IPS DF 6.9 (cell line): ENCODE data around the gene CENPA.
"Not testable (repeated sequence)": the region's sequence is repeated elsewhere in the genome, so short reads cannot be mapped to it uniquely, and the experiment has no call there.

Experiments
- DNase-seq: peaks from one replicate; pipeline ENCODE4 v3.0.0-alpha.2; 2013; ENCODE audit warnings: low read depth, low spot score
- H3K27ac ChIP-seq: one replicate; pipeline ENCODE4 v1.5.1; 2013; ENCODE audit warnings: low read length, control low read depth
- H3K27me3 ChIP-seq: 2 replicates; pipeline ENCODE4 v1.6.1; 2013; ENCODE audit warnings: mild to moderate bottlenecking, low read length; ENCODE audit not compliant: control insufficient read depth, insufficient read depth
- H3K36me3 ChIP-seq: 2 replicates; pipeline ENCODE4 v1.6.1; 2013; ENCODE audit warnings: low read length; ENCODE audit not compliant: control insufficient read depth, insufficient read depth
- H3K4me1 ChIP-seq: 2 replicates; pipeline ENCODE4 v1.6.1; 2013; ENCODE audit warnings: low read length; ENCODE audit not compliant: control insufficient read depth, insufficient read depth
- H3K4me3 ChIP-seq: 2 replicates; pipeline ENCODE4 v1.5.1; 2013; ENCODE audit warnings: mild to moderate bottlenecking, low read length
- H3K9me3 ChIP-seq: 2 replicates; pipeline ENCODE4 v1.6.1; 2013; ENCODE audit warnings: low read length, inconsistent platforms; ENCODE audit not compliant: control insufficient read depth, insufficient read depth
- WGBS: extraction: QIAGEN DNeasy Blood & Tissue Kit; methylation state at CpG from one replicate; pipeline ENCODE4 v1.1.7; 2013; ENCODE audit warnings: mixed read lengths, missing lambda C conversion rate; ENCODE audit not compliant: insufficient read length, insufficient coverage; 5-methylcytosine and 5-hydroxymethylcytosine counted together

CENPA gene

DNA sequence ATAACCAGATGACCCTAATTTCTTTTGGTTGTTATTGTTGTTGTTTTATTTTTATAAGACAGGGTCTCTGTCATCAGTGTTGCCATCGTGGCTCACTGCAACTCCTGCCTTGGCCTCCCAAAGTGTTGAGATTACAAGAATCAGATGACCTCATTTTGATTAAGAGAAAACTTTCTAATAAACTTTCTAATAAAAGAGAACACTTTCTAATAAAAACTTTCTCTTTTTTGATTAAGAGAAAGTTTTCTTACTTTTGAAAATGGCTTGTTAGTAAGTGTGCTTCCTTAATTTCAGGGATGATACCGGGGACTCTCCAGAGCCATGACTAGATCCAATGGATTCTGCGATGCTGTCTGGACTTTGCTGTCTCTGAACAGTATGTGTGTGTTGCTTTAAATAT, 7.7 kb downstream of the CENPA start:
- Histone ChIP-seq H3K27ac (no peak overlapping the region), H3K4me3 (no peak overlapping the region), H3K36me3 (no peaks in the 10 kb centered on the region; the same call in 1 of the 2 replicates), H3K4me1 (no peaks in the 10 kb centered on the region), H3K9me3 (no peaks in the 10 kb centered on the region), H3K27me3 (no peaks in the 10 kb centered on the region)
- DNase-seq: no peak
- no CpG with 5 or more reads among the region's 3 CpGs for WGBS

- not testable (repeated sequence) for H3K4me3 ChIP-seq, H3K36me3 ChIP-seq, H3K9me3 ChIP-seq, H3K4me1 ChIP-seq, DNase-seq, H3K27ac ChIP-seq, H3K27me3 ChIP-seq
- no CpG with 5 or more reads among the region's 17 CpGs for WGBS
These were observed 9.3 kb downstream of the CENPA start for GRCh38 chr2:26795135-26795534.

DNA sequence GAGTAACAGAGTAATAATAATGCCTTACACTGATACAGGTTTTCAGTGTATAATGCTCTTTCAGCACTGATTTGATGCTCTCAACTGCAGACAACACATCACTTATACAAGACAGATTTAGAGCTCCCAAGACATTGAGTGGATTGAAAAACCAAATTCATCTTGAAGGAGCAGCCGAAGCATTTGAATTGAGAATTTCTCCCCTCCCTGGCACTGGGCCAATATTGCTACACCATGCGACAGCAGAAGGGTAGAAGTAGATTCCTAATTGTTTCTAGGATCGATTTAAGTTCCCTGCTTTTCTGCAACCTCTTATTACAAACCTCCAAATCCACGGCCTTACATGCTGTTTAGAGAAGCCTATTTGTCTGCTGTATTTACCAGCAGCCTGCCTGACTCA, 15.5 kb downstream of the CENPA start:
- Histone ChIP-seq H3K27me3 (no peaks in the 10 kb centered on the region), H3K9me3 (no peaks in the 10 kb centered on the region), H3K4me1 (no peaks in the 10 kb centered on the region), H3K36me3 (no peaks in the 10 kb centered on the region; the same call in 1 of the 2 replicates), H3K27ac (no peak overlapping the region), H3K4me3 (no peak overlapping the region)
- no peak for DNase-seq
- no CpG with 5 or more reads among the region's 4 CpGs for WGBS

DNA sequence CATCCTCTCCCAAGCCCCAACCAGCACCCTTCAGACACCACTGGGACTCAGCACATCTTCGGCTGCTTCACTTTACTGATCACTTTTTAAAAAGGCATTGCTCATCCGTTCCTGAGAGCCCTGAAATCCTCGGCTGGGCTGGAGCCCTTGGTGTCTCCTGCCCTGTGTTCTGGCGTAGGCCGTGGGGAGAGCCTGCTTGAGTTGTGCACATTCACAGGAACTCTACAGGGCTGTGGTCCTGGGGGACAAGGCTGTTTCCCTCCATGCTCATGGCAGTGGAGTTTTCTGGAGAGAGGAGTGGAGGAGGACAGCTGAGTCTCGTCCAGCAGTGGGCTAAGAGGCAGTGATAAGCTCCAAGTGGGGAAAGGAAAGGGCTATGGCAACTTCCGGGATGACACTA, 15.9 kb downstream of the CENPA start:
- no peaks in the 10 kb centered on the region for H3K36me3 ChIP-seq
- H3K9me3 ChIP-seq: no peaks in the 10 kb centered on the region
- H3K4me1 ChIP-seq: no peaks in the 10 kb centered on the region
- no peak overlapping the region for H3K4me3 ChIP-seq
- no peak overlapping the region for H3K27ac ChIP-seq
- no peak for DNase-seq
- H3K27me3 ChIP-seq: no peaks in the 10 kb centered on the region
- no CpG with 5 or more reads among the region's 7 CpGs for WGBS

DNA sequence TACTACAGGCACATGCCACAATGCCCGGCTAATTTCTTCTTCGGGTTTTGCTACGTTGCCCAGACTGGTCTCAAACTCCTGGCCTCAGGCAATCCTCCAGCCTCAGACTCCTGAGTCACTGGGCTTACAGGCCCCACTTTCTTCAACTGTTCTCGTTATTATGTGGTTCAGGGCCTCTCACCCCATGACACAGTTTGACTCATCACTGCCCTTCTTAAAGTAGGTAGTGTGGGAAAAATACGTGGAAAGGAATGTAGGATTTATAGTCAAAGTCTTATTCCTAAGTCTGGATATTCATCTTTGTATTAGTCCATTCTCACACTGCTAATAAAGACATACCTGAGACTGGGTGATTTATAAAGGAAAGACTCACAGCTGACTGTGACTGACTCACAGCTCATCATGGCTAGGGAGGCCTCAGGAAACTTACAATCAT, 19.4 kb downstream of the CENPA start:
- DNase-seq: no peak
- Histone ChIP-seq H3K4me1 (no peaks in the 10 kb centered on the region), H3K4me3 (no peak overlapping the region), H3K27ac (no peak overlapping the region), H3K27me3 (no peaks in the 10 kb centered on the region), H3K36me3 (no peaks in the 10 kb centered on the region), H3K9me3 (no peaks in the 10 kb centered on the region)
- WGBS: no CpG with 5 or more reads among the region's 5 CpGs

- H3K4me3 ChIP-seq: no peak overlapping the region
- WGBS: no CpG with 5 or more reads among the region's 2 CpGs
- H3K4me1 ChIP-seq: no peaks in the 10 kb centered on the region
- no peaks in the 10 kb centered on the region for H3K27me3 ChIP-seq
- H3K36me3 ChIP-seq: no peaks in the 10 kb centered on the region
- no peaks in the 10 kb centered on the region for H3K9me3 ChIP-seq
- no peak overlapping the region for H3K27ac ChIP-seq
- no peak for DNase-seq
These were observed 22.1 kb downstream of the CENPA start for GRCh38 chr2:26807788-26808460.

GRCh38 chr2:26809211-26809610, 23.4 kb downstream of the CENPA start:
- Histone ChIP-seq H3K4me3 (no peak overlapping the region), H3K27ac (no peak overlapping the region), H3K4me1 (no peaks in the 10 kb centered on the region), H3K27me3 (no peaks in the 10 kb centered on the region), H3K9me3 (no peaks in the 10 kb centered on the region), H3K36me3 (no peaks in the 10 kb centered on the region)
- no CpG with 5 or more reads among the region's 3 CpGs for WGBS
- no peak for DNase-seq

GRCh38 chr2:26809876-26810577, 24.2 kb downstream of the CENPA start:
- H3K4me1 ChIP-seq: no peaks in the 10 kb centered on the region
- DNase-seq: no peak
- WGBS: no CpG with 5 or more reads among the region's 6 CpGs
- no peaks in the 10 kb centered on the region for H3K27me3 ChIP-seq
- no peaks in the 10 kb centered on the region for H3K9me3 ChIP-seq
- H3K36me3 ChIP-seq: no peaks in the 10 kb centered on the region
- H3K4me3 ChIP-seq: no peak overlapping the region
- H3K27ac ChIP-seq: no peak overlapping the region

- Histone ChIP-seq H3K4me3 (no peak overlapping the region), H3K9me3 (no peaks in the 10 kb centered on the region), H3K27ac (no peak overlapping the region), H3K4me1 (no peaks in the 10 kb centered on the region), H3K27me3 (no peaks in the 10 kb centered on the region), H3K36me3 (no peaks in the 10 kb centered on the region)
- WGBS: no CpG with 5 or more reads among the region's 8 CpGs
- DNase-seq: no peak
These were observed 25.4 kb downstream of the CENPA start for GRCh38 chr2:26811261-26811660.

DNA sequence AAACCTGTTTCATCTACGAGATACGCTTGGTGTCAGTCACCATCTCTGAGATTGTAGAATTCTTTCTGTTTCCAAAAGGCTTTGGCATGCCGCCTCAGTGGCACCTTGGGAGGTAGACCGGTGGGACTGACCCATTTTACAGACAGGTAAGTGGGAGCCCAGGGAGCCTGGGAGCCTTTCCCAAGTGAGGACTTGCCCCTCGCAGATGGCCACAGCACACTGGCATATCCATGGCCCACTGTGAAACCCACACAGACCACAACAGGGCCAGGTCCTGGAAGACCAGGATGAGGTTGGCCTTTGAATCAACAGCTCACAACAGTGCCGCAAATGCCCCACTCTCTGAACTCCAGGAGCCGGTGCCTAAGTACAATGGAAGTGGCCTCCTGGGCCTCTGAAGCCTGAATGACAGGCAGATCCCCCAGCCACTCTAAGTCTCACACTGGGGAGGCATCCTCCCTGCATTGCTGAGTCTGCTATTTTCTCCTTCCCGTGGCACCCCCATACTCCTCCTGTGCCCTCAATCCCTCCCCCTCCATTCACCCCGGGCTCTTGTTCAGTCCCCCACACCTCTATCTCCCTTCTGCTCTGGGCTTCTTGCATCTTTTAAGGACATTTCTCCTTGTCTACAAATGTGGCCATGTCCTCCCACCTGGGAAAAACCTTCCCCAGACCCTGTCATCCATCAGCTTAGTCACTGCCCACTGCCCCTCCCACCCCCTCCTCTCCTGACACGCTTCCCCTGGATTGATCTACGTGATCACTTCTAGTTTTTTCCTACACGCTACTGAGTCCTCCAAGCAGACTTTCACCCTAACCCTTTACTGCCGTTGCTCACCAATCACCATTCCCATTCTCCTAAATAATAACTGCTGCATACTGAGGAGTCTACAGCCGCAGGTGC, 26.2 kb downstream of the CENPA start:
- H3K4me1 ChIP-seq: no peaks in the 10 kb centered on the region
- no peak for DNase-seq
- no peaks in the 10 kb centered on the region for H3K9me3 ChIP-seq
- no peak overlapping the region for H3K4me3 ChIP-seq
- WGBS: no CpG with 5 or more reads among the region's 14 CpGs
- H3K27ac ChIP-seq: no peak overlapping the region
- H3K27me3 ChIP-seq: no peaks in the 10 kb centered on the region
- no peaks in the 10 kb centered on the region for H3K36me3 ChIP-seq
